Measurements from ENCODE around the gene RAB3C. TPM values are rescaled to one million over a fixed set of nuclear protein-coding genes. Genes with fewer than 3 reads are reported as not detected.

The RAB3C gene
- total RNA-seq, 1 donor from 2014 or later: 16.1 TPM

DNA sequence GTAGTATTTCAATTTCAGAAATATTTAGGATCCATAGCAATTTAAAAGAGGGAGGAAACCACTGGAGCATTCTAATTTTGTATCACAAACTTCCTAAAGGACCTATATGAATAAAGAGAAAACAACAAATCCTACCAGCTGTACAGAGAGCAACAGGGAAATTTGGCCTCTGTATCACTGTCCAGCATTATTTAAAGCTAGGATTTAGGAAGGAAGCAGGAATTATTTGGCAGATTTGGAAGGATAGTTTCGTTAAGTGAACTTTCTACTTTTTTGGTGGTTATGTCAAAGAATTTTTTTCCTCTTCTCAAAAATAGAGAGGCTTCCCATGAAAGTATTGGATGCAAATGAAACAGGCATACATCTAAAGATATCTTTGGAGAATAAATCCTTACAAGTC is 269.7 kb downstream of the RAB3C start:
- no peak for DNase-seq (ENCODE audit: low spot score)
- Mint-ChIP-seq H3K27me3 (ENCODE audit: unreplicated experiment) (no peaks in the 10 kb centered on the region), H3K4me3 (ENCODE audit: unreplicated experiment) (no peak overlapping the region), H3K36me3 (ENCODE audit: low read depth, unreplicated experiment) (no peaks in the 10 kb centered on the region), H3K27ac (ENCODE audit: unreplicated experiment) (no peak overlapping the region), H3K4me1 (ENCODE audit: unreplicated experiment) (no peaks in the 10 kb centered on the region), H3K9me3 (ENCODE audit: unreplicated experiment) (no peaks in the 10 kb centered on the region)
- TF ChIP-seq, protein P1, sequence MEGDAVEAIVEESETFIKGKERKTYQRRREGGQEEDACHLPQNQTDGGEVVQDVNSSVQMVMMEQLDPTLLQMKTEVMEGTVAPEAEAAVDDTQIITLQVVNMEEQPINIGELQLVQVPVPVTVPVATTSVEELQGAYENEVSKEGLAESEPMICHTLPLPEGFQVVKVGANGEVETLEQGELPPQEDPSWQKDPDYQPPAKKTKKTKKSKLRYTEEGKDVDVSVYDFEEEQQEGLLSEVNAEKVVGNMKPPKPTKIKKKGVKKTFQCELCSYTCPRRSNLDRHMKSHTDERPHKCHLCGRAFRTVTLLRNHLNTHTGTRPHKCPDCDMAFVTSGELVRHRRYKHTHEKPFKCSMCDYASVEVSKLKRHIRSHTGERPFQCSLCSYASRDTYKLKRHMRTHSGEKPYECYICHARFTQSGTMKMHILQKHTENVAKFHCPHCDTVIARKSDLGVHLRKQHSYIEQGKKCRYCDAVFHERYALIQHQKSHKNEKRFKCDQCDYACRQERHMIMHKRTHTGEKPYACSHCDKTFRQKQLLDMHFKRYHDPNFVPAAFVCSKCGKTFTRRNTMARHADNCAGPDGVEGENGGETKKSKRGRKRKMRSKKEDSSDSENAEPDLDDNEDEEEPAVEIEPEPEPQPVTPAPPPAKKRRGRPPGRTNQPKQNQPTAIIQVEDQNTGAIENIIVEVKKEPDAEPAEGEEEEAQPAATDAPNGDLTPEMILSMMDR (IDR thresholded peaks at IDR 0.05; ENCODE audit: unreplicated experiment): no peak

DNA sequence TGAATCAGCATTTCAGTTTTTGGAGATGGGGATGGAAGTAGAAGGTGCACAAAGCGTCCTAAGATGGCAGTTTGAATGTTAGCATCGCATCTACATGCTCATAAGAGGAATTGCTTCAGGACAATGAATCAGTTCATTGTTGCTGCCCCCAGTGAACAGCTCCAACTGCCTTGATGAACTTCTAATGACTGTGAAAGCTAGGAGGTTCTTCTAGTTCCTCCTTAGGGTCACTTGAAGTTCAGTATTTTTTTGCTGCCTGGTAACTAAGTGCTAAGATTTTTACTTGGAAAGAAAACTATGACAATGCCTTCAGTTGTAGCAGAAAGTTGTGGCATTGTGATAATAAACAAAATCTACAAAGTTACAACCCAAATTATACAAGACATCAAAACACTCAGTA is 271.6 kb downstream of the RAB3C start:
- no peak for DNase-seq (ENCODE audit: low spot score)
- Mint-ChIP-seq H3K4me3 (ENCODE audit: unreplicated experiment) (no peak overlapping the region), H3K27me3 (ENCODE audit: unreplicated experiment) (no peaks in the 10 kb centered on the region), H3K4me1 (ENCODE audit: unreplicated experiment) (peaks cover 2% of the 10 kb centered on the region), H3K9me3 (ENCODE audit: unreplicated experiment) (no peaks in the 10 kb centered on the region), H3K36me3 (ENCODE audit: low read depth, unreplicated experiment) (no peaks in the 10 kb centered on the region), H3K27ac (ENCODE audit: unreplicated experiment) (no peak overlapping the region)
- TF ChIP-seq, protein P1 (IDR thresholded peaks at IDR 0.05; ENCODE audit: unreplicated experiment): no peak

DNA sequence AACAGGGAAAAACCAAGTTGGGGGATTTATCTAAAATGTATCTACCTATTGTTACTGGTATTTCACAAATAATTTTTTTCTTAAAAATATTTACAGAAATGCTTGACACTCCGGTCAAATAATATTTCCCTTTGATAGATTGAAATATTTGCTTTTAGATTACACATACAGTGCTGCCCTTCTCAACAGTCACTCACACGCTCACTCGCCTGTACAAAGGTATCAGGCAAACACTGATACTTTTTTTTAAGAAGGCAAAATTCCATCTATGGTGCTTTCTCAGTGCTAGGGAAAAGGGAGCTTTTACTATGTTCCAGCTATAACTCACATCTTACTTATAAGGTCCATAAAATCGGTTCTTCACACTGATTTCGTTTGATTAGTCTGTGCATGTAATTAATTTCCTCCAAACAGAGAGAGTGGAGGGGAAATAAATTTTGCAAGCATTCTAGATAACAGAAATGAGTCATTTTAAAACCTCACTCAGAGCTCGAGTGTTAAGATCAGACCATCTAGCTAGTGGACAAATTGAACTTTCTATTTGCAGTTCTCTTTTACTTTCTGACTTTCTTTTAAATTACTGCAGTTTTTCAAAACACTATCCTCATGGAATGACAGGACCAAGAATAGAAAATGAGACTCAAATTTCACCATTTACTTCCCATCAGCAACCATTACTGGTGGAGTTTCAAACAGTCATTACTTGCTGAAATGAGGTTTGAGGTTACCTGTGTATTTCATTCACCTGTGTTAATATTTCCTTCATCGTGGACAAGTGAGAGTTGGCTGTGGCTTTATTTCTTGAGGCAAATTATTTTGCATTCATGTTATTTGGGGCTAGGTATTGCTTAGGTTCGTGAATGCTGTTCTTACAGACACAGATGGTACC is 273.2 kb downstream of the RAB3C start:
- H3K4me3 Mint-ChIP-seq (ENCODE audit: unreplicated experiment): no peak overlapping the region
- no peaks in the 10 kb centered on the region for H3K36me3 Mint-ChIP-seq (ENCODE audit: low read depth, unreplicated experiment)
- TF ChIP-seq, protein P1 (IDR thresholded peaks at IDR 0.05; ENCODE audit: unreplicated experiment): no peak
- H3K4me1 Mint-ChIP-seq (ENCODE audit: unreplicated experiment): peaks cover 2% of the 10 kb centered on the region
- H3K27ac Mint-ChIP-seq (ENCODE audit: unreplicated experiment): no peak overlapping the region
- H3K9me3 Mint-ChIP-seq (ENCODE audit: unreplicated experiment): no peaks in the 10 kb centered on the region
- no peak for DNase-seq (ENCODE audit: low spot score)
- no peaks in the 10 kb centered on the region for H3K27me3 Mint-ChIP-seq (ENCODE audit: unreplicated experiment)

DNA sequence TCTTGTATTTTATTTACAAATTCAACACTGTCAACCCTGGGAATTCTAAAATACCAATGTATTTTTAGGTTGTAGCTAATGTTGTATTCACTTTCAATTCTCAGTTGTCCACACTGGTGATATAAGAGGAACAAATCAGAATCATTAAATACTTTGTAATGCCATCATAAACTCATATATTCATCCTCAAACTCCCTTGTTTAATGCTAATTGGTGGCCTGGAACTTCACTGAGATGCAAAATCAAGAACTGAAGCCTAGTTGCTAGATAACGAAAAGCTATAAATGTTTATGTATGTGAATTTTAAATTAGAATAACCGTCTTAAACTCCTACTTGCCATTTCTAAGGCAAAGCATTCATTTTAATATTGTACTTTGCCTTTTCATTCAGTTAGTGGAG is 274.7 kb downstream of the RAB3C start:
- H3K9me3 Mint-ChIP-seq (ENCODE audit: unreplicated experiment): no peaks in the 10 kb centered on the region
- H3K36me3 Mint-ChIP-seq (ENCODE audit: low read depth, unreplicated experiment): no peaks in the 10 kb centered on the region
- TF ChIP-seq, protein P1 (IDR thresholded peaks at IDR 0.05; ENCODE audit: unreplicated experiment): no peak
- no peak overlapping the region for H3K27ac Mint-ChIP-seq (ENCODE audit: unreplicated experiment)
- no peak overlapping the region for H3K4me3 Mint-ChIP-seq (ENCODE audit: unreplicated experiment)
- DNase-seq (ENCODE audit: low spot score): no peak
- H3K27me3 Mint-ChIP-seq (ENCODE audit: unreplicated experiment): no peaks in the 10 kb centered on the region
- peaks cover 2% of the 10 kb centered on the region for H3K4me1 Mint-ChIP-seq (ENCODE audit: unreplicated experiment)

DNA sequence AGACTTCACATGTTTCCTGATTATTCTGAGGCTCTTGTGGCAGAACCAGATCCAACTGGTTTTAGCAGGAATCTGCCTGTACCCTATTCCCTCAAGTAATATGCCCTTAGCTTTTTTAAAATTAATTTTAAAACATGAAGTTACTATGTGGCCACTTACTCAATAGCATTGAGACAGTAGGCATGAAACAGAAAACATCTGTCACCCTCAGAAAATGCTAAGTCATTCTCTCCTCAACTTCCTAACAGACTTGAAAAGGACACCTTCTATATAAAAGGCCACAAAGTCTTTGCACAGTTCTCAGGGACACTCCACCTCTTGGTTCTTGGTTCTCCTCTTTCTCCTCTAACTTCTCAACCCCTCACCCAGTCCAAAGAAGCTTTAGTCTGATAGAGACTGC is 277.8 kb downstream of the RAB3C start:
- Mint-ChIP-seq H3K9me3 (ENCODE audit: unreplicated experiment) (no peaks in the 10 kb centered on the region), H3K27ac (ENCODE audit: unreplicated experiment) (no peak overlapping the region), H3K27me3 (ENCODE audit: unreplicated experiment) (no peaks in the 10 kb centered on the region), H3K4me1 (ENCODE audit: unreplicated experiment) (peaks cover 2% of the 10 kb centered on the region), H3K36me3 (ENCODE audit: low read depth, unreplicated experiment) (no peaks in the 10 kb centered on the region), H3K4me3 (ENCODE audit: unreplicated experiment) (no peak overlapping the region)
- DNase-seq (ENCODE audit: low spot score): no peak
- TF ChIP-seq, protein P1 (IDR thresholded peaks at IDR 0.05; ENCODE audit: unreplicated experiment): no peak
